Eye (tissue), 1 donor: ENCODE data around the gene C16orf92.

ENCODE experiments used
- DNase-seq: peaks from one replicate; pipeline ENCODE4 v3.0.0-alpha.2; 2015

The C16orf92 gene, protein sequence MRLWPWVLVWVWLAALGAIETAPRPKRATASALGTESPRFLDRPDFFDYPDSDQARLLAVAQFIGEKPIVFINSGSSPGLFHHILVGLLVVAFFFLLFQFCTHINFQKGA

DNA sequence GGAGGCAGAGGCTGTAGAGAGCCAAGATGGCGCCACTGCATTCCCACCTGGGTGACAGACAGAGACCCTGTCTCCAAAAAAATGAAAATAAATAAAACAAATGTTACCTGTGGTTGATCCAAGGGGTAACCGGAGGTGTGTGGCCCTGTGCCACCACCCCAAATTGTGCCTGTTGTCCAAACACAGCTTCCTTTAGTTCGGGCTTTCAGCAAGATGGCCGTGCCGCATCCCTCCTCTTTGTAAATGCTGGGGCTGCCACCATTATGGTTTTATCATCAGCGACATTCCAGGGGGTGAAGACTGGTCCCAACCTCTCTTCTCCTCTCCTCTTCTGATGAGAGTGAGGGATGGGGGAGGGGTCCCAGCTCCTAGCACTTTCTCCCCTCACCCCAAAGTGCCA, at the start of gene C16orf92:
Gene C16orf92 (plus strand): TSS at position 312 of the 400 bp plus-strand sequence. CDS start 143 bp downstream, outside the sequence.
- no peak for DNase-seq

DNA sequence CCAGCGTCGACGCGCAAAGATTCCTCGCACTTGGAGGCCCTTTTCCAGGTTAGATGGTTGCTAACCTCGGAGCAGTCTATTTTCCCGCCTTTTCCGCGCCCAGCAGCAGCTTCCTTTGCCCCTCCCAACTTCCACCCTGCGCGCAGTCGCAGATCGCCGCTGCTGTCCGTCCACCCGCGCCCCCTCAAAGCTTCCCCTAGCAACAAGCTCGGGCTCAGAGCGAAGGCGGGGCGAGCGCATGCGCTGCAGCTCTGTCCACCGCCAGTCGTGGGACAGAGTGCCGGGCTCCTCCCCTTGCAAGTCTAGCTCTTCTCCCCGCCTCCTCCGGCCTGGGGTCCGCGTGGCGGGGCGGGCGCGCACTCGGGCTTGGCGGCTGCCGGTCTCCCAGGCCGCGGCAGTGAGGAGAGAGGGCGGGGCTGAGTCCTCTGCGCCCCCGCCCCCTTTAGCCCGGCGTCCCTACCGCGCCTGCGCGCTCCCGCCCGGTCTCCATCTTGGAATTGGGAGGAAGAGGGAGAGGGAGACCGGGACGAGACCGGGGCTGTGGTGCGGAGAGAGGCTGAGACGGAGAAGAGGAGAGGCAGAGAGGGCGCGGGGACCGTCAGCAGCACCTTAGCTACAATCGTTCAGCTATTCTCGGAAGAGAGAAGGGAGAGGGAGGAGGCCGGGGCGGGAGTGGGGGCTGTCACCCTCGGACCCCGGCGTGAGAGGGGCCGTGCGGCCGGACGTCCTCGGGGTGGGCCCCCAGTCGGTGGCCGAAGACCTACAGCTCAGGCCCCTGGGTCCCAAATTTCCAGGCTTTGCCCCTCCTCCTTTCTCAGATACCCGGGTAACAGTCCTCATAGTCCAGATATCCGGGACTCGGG, 49.4 kb upstream of the C16orf92 start, which contains the start of gene TAOK2:
Gene TAOK2 (plus strand): TSS at position 485 of the 863 bp plus-strand sequence. CDS start 3,905 bp downstream, outside the sequence.
- DNase-seq, result peak; percentile 100

DNA sequence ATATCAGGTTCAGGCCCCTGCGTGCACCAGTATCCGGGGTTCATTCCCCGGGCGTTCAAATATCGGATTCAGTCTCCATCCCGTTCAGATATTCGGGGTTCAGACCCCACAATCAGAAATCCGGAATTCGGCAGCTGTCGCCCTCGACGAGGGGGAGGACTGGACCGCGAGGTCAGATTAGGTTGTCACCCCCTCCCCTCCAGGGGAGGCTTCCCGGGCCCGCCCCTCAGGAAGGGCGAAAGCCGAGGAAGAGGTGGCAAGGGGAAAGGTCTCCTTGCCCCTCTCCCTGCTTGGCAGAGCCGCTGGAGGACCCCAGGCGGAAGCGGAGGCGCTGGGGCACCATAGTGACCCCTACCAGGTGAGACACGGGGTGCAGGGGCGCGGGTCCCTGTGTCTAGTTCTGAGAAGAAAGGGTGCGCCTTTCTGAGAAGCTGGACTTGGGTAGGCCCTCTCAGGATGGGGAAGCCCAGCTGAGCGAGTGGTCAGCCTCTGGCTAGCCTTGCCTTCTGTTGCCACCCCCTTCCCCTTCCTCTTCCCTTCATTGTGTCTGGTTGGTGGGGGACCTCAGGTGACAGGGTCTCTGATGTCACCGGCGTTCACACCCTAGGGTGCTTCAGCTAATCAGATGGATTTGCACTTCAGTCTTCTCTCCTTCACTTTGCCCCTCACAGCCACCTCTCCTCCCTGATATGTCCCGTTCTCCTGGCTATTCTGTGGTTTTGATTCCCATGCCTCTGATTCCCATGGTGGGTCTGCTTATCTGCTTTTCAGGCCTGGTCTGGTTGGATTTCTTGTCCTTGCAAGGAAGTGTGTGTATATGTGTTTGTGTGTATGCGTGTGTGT, 48.5 kb upstream of the C16orf92 start:
- DNase-seq, result peak; percentile 31

DNA sequence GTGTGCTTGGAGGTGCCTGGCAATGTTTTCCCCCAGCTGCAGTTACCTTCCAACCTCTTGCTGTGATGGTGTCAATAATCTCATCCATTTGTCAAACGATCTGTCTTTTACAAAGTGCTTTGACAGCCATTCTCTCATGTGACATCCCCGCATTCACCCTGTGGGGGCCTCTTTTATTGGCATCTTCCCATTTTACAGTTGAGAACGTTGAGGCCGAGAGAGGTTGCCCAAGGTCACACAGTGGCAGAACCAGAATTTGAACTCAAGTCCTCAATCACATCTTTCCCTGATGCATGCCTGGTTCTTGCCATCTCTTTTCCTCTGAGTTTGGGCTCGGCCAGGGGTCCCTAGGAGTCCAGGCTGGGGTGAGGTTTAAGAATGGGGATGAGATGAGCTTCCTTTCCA, 47.9 kb upstream of the C16orf92 start:
- DNase-seq, result no peak

DNA sequence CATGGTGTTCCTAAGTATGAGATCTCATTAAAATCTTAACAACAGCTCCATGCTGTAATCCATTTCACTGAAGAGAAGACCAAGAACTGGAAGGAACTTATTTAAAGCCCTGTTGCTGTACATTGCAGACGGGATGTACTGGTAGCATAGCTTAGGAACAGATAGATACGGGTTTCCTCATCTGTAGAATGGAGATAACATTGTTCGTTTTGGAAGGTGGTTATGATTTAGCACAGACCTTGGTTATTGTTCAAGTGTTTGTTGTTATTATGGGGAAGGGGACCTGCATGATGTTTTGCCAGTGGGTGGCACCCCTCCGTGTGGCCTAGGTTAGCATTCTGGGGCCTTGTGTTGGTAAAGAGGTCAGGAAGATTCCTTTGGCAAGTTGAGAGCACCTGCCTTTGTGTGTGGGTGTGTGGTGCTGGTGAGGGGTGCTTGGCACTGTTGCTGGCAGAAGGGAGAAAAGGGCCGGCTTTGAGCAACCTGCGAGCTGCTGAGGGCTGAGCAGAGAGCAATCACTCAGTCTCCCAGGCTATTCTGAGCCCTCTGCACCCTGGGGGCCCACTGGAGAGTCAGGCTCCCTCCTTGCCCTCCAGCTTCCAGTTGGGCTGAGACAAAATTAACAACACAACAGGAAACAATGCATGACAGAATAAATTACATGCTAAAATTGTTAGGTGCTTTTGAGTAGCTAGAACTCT, 47.0 kb upstream of the C16orf92 start:
- DNase-seq, result no peak

DNA sequence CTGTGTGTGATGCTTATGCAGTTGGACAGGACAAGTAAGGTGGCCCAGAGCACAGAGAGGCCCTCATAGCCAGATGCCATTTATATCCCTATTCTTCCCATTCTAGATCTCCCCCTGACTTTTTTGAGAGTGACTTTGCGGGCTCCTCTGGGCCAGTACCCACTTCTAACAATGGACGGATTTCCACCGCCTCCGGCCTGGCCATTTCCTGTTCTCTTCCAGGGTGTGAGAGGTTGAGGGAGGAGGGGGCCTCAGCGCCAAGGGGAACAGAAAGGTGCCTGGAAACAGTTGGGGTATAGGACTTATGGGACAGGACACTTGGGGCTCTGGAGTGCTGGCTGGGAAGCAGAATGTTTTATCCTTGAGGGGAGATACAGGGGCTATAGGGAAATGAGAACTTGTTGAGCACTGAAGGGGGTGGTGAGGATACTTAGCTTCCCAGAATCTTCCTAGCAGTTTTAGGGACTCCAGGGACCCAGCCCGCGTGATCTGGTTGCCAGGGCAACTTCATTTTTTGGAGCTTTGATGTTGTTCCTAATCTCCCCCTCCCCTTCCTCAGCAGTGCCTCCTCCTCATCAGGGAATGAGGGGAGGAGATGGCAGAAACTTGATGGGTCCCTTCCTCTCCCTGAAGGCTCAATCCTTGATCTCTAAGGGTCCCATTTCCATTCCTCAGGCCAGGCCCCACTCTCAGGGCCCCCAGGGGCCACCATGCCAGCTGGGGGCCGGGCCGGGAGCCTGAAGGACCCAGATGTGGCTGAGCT, 45.8 kb upstream of the C16orf92 start:
- DNase-seq, result no peak

DNA sequence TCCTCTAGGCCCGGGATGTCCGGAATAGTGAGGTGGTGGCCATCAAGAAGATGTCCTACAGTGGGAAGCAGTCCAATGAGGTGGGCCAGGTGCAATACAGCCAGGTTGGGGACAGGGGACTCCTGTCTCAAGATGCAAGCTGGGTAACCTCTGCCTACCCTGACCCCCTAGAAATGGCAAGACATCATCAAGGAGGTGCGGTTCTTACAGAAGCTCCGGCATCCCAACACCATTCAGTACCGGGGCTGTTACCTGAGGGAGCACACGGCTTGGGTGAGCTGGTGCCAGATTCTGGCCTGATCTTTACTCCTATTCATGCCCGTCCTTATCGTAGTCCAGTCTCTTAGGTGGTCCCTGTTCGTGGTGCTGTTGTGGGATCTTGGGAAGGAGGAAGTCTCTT, 44.9 kb upstream of the C16orf92 start:
- no peak for DNase-seq

DNA sequence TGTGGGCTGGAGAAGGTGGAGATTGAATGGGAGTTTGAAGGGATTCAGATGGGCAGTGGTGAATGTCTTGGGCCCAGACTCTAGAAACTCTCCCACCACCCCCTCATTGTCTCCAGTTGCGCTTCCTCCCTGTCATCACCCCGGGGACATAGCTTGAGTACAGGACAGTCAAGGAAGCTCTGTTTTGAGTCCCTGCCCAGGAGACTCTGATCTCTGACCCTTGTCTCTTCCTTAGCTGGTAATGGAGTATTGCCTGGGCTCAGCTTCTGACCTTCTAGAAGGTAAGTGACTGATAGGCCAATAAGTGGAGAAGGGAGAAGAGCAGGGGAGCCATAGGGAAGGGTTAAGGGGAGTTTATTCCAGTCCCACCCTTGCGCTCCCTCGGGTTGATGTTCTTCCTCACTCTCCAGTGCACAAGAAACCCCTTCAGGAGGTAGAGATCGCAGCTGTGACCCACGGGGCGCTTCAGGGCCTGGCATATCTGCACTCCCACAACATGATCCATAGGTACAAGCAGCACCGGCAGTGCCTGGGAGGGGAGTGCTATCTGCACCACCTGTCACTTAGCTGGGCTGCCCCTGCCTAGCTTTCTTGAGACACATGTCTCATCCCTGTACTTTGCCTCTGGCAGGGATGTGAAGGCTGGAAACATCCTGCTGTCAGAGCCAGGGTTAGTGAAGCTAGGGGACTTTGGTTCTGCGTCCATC, 44.3 kb upstream of the C16orf92 start:
- no peak for DNase-seq

DNA sequence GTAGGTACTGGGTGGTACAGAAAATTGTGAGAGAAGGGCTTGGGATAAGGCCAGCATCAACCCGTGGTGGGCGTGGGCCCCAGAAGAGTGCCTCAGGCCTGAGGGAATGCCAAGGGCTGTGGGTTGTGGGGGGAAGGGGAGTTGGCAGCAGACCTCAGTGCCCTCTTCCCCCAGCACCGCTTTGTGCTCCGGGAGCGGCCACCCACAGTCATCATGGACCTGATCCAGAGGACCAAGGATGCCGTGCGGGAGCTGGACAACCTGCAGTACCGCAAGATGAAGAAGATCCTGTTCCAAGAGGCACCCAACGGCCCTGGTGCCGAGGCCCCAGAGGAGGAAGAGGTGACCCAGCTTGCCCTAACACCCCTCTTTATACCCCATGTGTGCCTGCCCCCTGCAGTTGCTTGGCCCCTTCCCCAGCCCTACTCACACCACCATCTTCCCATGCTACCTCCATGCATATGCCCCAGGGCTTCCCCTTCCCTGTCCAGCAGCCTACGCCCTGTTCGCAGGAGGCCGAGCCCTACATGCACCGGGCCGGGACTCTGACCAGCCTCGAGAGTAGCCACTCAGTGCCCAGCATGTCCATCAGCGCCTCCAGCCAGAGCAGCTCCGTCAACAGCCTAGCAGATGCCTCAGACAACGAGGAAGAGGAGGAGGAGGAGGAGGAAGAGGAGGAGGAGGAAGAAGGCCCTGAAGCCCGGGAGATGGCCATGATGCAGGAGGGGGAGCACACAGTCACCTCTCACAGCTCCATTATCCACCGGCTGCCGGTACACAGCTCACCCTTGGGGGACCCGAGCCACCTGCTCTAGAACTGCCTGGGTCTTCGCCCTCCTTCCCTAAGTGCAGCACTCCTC, 40.2 kb upstream of the C16orf92 start:
- DNase-seq, result no peak

DNA sequence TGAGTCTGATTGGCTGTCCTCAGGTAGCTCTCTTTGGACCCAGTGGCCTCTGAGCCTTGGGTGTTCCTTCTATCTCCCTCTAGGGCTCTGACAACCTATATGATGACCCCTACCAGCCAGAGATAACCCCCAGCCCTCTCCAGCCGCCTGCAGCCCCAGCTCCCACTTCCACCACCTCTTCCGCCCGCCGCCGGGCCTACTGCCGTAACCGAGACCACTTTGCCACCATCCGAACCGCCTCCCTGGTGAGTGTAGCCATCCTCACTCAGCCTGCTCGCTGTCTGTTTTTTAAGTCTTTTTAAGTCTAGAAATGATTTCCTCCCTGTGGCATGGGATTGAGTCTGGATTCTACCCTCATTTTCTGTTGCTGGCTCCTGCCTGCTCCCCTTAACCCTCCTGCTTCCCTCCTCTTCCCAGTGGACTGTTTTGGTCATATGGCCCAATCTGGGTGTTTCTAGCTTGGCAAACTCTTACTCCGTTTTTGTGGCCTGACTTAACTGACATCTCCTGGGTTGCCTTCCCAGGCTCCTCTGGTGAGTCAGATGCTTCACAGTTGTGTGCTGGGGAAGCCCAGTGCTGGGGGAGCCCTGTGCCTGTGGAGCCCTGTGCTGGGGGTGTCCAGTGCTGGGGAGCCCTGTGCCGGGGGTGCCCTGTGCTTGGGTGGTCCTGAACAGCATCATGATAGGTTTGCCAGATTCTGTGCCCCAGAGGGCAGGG, 39.4 kb upstream of the C16orf92 start:
- no peak for DNase-seq

DNA sequence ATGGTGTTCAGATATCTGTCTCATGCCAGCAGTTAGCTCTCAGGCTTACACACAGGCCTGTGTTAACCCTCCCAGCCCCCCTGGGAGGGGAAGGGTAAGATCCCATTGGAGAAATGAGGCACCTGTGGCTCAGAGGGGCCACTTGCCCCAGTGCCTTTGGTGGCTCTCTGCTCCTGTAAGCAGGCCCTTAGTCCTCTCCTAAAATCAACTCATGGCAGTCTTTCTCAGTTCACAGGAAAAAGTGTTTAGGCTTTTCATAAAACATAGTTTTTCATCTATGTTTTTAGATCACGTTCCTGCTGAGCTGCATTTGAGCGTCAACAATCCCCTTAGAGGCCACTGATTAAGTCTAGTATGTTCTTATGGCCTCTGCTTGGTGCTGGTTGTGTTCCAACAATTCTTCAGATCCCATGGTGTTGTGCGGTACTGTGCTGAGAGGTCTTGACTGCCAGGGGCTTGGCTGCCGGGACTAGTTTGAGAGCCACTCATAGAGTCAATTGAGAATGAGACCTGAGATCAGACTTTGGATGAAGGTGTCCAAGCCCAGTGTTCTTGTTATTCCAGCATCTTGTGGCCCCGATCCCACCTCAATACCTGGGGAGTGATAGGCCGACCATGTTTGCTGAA, 38.7 kb upstream of the C16orf92 start:
- DNase-seq, result no peak

DNA sequence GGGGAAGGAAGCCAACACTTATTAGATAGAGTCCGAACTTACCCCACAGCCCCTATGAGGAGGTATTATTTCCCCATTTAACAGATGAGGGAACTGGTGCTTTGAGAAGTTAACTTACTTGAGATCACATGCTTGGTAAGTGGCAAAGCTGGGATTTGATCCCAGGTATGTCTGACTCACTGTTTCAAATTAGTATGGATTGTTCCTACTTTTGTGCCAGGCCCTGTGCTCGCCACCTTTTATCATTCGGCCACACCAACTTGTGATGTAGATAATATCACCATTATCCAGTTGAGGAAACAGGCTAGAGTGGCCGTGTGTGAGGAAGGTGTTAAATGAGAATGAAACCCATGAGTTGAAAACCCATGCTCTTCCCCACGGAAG, 38.2 kb upstream of the C16orf92 start:
- DNase-seq, result no peak

DNA sequence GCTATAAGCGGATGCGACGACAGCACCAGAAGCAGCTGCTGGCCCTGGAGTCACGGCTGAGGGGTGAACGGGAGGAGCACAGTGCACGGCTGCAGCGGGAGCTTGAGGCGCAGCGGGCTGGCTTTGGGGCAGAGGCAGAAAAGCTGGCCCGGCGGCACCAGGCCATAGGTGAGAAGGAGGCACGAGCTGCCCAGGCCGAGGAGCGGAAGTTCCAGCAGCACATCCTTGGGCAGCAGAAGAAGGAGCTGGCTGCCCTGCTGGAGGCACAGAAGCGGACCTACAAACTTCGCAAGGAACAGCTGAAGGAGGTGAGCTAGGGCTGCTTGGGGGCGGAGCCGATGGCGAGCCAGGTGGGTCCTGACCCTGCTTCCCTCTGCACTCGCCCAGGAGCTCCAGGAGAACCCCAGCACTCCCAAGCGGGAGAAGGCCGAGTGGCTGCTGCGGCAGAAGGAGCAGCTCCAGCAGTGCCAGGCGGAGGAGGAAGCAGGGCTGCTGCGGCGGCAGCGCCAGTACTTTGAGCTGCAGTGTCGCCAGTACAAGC, 37.7 kb upstream of the C16orf92 start:
- no peak for DNase-seq

DNA sequence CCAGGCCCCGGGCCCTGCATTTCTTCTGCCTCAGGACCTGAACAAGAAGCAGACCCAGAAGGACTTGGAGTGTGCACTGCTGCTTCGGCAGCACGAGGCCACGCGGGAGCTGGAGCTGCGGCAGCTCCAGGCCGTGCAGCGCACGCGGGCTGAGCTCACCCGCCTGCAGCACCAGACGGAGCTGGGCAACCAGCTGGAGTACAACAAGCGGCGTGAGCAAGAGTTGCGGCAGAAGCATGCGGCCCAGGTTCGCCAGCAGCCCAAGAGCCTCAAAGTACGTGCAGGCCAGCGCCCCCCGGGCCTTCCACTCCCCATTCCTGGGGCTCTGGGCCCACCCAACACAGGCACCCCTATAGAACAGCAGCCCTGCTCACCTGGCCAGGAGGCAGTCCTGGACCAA, 36.8 kb upstream of the C16orf92 start:
- DNase-seq, result no peak

DNA sequence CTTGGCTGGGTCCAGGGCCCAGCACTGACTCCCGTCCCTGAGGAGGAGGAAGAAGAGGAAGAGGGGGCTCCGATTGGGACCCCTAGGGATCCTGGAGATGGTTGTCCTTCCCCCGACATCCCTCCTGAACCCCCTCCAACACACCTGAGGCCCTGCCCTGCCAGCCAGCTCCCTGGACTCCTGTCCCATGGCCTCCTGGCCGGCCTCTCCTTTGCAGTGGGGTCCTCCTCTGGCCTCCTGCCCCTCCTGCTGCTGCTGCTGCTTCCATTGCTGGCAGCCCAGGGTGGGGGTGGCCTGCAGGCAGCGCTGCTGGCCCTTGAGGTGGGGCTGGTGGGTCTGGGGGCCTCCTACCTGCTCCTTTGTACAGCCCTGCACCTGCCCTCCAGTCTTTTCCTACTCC, 36.1 kb upstream of the C16orf92 start:
- no peak for DNase-seq

DNA sequence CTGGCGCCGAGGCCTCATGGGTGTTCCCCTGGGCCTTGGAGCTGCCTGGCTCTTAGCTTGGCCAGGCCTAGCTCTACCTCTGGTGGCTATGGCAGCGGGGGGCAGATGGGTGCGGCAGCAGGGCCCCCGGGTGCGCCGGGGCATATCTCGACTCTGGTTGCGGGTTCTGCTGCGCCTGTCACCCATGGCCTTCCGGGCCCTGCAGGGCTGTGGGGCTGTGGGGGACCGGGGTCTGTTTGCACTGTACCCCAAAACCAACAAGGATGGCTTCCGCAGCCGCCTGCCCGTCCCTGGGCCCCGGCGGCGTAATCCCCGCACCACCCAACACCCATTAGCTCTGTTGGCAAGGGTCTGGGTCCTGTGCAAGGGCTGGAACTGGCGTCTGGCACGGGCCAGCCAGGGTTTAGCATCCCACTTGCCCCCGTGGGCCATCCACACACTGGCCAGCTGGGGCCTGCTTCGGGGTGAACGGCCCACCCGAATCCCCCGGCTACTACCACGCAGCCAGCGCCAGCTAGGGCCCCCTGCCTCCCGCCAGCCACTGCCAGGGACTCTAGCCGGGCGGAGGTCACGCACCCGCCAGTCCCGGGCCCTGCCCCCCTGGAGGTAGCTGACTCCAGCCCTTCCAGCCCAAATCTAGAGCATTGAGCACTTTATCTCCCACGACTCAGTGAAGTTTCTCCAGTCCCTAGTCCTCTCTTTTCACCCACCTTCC, 35.5 kb upstream of the C16orf92 start:
- DNase-seq, result no peak

DNA sequence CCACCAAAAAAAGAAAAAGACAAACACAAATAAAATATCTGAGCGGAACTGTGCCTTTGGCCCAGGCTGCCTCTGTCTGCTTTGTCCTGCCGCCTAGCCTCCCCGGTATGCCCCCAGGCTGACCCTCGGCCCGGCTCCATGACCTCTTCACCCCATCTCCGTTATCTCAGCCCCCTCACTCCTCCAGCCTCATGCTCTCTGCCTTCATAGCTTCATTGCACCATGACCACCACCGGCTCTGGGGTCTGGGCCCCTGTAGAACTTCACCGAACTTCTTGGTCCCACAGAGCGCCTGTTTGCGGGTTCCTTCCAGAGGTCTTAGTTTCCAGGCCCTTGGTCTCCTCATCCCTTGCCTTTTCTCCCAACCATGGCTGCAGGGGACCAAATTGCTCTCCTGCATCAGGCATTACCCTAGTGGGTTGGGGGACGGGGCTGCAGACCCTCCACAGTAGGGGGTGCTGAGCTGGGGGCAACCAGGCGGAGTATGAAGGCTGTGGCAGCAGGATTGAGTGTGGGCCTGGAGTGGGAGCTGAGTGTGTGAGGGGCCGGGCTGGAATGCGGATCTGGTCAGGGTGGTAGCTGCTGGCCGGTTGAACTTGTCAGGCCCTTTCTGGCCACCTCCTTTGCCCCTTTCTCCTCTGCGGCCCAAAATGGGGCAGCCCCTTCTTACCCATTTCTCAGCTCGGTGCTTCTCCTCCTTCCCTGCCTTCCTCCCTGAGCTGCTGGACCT, 34.5 kb upstream of the C16orf92 start:
- no peak for DNase-seq
